Ishikawa (cell line): ENCODE results near the gene PBX1.

ENCODE experiments used
- REST ChIP-seq: IDR thresholded peaks from 2 replicates; pipeline ENCODE4 v1.6.1; 2012; ENCODE audit warnings: low read depth, mild to moderate bottlenecking
- YY1 ChIP-seq: IDR thresholded peaks from 2 replicates; pipeline ENCODE4 v1.6.1; 2012; ENCODE audit warnings: low read depth

GRCh38 chr1:164774819-164775654 is 216.1 kb downstream of the PBX1 start:
- no peak for TF ChIP-seq REST
- TF ChIP-seq YY1 = no peak
